Gastrocnemius medialis (tissue), 4 donors: ENCODE measurements around the gene SH3GL3. TPM values are rescaled to one million over a fixed set of nuclear protein-coding genes. Genes with fewer than 3 reads are reported as not detected.

ENCODE experiments used
- ATAC-seq, 2 donors: fragments of 150-250 bp; one replicate each; pipeline ENCODE4 v1.9.1; 2016
- DNase-seq, 2 donors: peaks; one replicate each; pipeline ENCODE4 v3.0.0-alpha.2; 2019
- H3K27ac ChIP-seq, 4 donors: fragments of 200-600 bp; sonication (generic); 1 replicate in 1 of 4; 2 replicates in 3 of 4; pipeline ENCODE4 v1.5.1; 2016 to 2018; ENCODE audit warnings: mild to moderate bottlenecking in 2 of 4, moderate library complexity in 1 of 4
- H3K27me3 ChIP-seq, 3 donors: fragments of 200-600 bp; sonication (generic) in 2 of 3; 1 replicate in 1 of 3; 2 replicates in 2 of 3; pipeline versions ENCODE4 v1.5.1 to v1.6.0; 2016 to 2019; ENCODE audit warnings: mild to moderate bottlenecking in 1 of 3, moderate library complexity in 1 of 3
- H3K36me3 ChIP-seq, 2 donors: fragments of 200-600 bp; sonication (generic) in 1 of 2; one replicate each; pipeline ENCODE4 v1.5.1; 2017 to 2018
- H3K4me1 ChIP-seq, 2 donors: fragments of 200-600 bp; sonication (generic) in 1 of 2; one replicate each; pipeline ENCODE4 v1.5.1; 2016 to 2017; ENCODE audit warnings: mild to moderate bottlenecking in 2 of 2
- H3K4me3 ChIP-seq, 4 donors: fragments of 200-600 bp; sonication (generic) in 3 of 4; 1 replicate in 1 of 4; 2 replicates in 3 of 4; pipeline ENCODE4 v1.5.1; 2016 to 2019; ENCODE audit warnings: mild to moderate bottlenecking in 2 of 4
- H3K9me3 ChIP-seq, 3 donors: fragments of 200-600 bp; sonication (generic) in 2 of 3; 1 replicate in 1 of 3; 2 replicates in 2 of 3; pipeline ENCODE4 v1.5.1; 2016 to 2019
- CTCF ChIP-seq, 5 experiments: fragments of 450-650 bp in 3 of 5; fragments of 200-600 bp in 2 of 5; sonication (generic) in 2 of 5; IDR thresholded peaks in 4 of 5; conservative IDR thresholded peaks in 1 of 5; 1 replicate in 4 of 5; 2 replicates in 1 of 5; pipeline ENCODE4 v1.5.1; 2016 to 2019; ENCODE audit warnings: antibody characterized with exemption in 5 of 5, mild to moderate bottlenecking in 3 of 5, moderate library complexity in 3 of 5
- POLR2A ChIP-seq, 2 donors: fragments of 450-650 bp; IDR thresholded peaks; one replicate each; pipeline ENCODE4 v1.6.1; 2017; ENCODE audit warnings: antibody characterized with exemption in 2 of 2, mild to moderate bottlenecking in 2 of 2, moderate library complexity in 2 of 2
- in situ Hi-C, 4 donors: fragments of 200-750 bp; cut with MboI; loops; one replicate each; pipeline versions ENCODE4 v1.15.0 to v1.8.0; 2017; ENCODE audit warnings: low sequenced_read_pairs in 4 of 4
- intact Hi-C: fragments of 100-400 bp; cut with DNase I; formaldehyde crosslinking; loops from one replicate; pipeline ENCODE4 v1.15.1; 2023; ENCODE audit warnings: low total_unique reads
- total RNA-seq, 4 donors: library from RNA; depleted of rRNA; stranded (reverse); fragments of >200 nt; gene quantifications; one replicate each; pipeline versions ENCODE4 v1.1.0 to v1.2.3, GENCODE V29; 2016

The SH3GL3 gene
- total RNA-seq, 4 donors from 2014 or later, result not detected

- Histone ChIP-seq H3K27me3 (no peaks in the 10 kb centered on the region), H3K36me3 (no peaks in the 10 kb centered on the region), H3K4me1 (no peaks in the 10 kb centered on the region), H3K9me3 (no peaks in the 10 kb centered on the region), H3K27ac (no peak overlapping the region), H3K4me3 (no peak overlapping the region)
- TF ChIP-seq CTCF (IDR thresholded peaks at IDR 0.05 in 4 of 5, conservative IDR thresholded peaks at IDR 0.05 in 1 of 5), result no peak
- TF ChIP-seq POLR2A (IDR thresholded peaks at IDR 0.05), result no peak
- intact Hi-C loops (no loop called here), in situ Hi-C loops (no loop called here)
- ATAC-seq (no peak), DNase-seq (no peak)
Observed at GRCh38 chr15:83462953-83463433, 15.9 kb downstream of the SH3GL3 start.

- in situ Hi-C loops (no loop called here), intact Hi-C loops (no loop called here)
- TF ChIP-seq POLR2A (IDR thresholded peaks at IDR 0.05) (no peak), CTCF (IDR thresholded peaks at IDR 0.05 in 4 of 5, conservative IDR thresholded peaks at IDR 0.05 in 1 of 5) (no peak)
- DNase-seq (no peak), ATAC-seq (no peak)
- Histone ChIP-seq H3K27ac (no peak overlapping the region), H3K27me3 (no peaks in the 10 kb centered on the region), H3K9me3 (no peaks in the 10 kb centered on the region), H3K36me3 (no peaks in the 10 kb centered on the region), H3K4me3 (no peak overlapping the region), H3K4me1 (no peaks in the 10 kb centered on the region)
Observed at GRCh38 chr15:83470887-83471286, 23.7 kb downstream of the SH3GL3 start.

GRCh38 chr15:83471307-83471866 lies 24.2 kb downstream of the SH3GL3 start:
- Histone ChIP-seq H3K4me1 (no peaks in the 10 kb centered on the region), H3K36me3 (no peaks in the 10 kb centered on the region), H3K4me3 (no peak overlapping the region), H3K9me3 (no peaks in the 10 kb centered on the region), H3K27ac (no peak overlapping the region), H3K27me3 (no peaks in the 10 kb centered on the region)
- no peak for ATAC-seq
- intact Hi-C loops, result no loop called here
- no peak for DNase-seq
- TF ChIP-seq CTCF (IDR thresholded peaks at IDR 0.05 in 4 of 5, conservative IDR thresholded peaks at IDR 0.05 in 1 of 5), result no peak
- TF ChIP-seq POLR2A (IDR thresholded peaks at IDR 0.05), result no peak
- in situ Hi-C loops, result no loop called here

- Histone ChIP-seq H3K27ac (no peak overlapping the region), H3K4me1 (no peaks in the 10 kb centered on the region), H3K9me3 (no peaks in the 10 kb centered on the region), H3K27me3 (no peaks in the 10 kb centered on the region), H3K36me3 (no peaks in the 10 kb centered on the region), H3K4me3 (no peak overlapping the region)
- intact Hi-C loops (no loop called here), in situ Hi-C loops (no loop called here)
- TF ChIP-seq POLR2A (IDR thresholded peaks at IDR 0.05) (no peak), CTCF (IDR thresholded peaks at IDR 0.05 in 4 of 5, conservative IDR thresholded peaks at IDR 0.05 in 1 of 5) (no peak)
- no peak for ATAC-seq
- DNase-seq, result no peak
Observed at GRCh38 chr15:83472151-83472550, 25.0 kb downstream of the SH3GL3 start.

GRCh38 chr15:83472797-83473196 lies 25.7 kb downstream of the SH3GL3 start:
- H3K27me3 ChIP-seq, result no peaks in the 10 kb centered on the region
- no peaks in the 10 kb centered on the region for H3K4me1 ChIP-seq
- no peaks in the 10 kb centered on the region for H3K36me3 ChIP-seq
- no peaks in the 10 kb centered on the region for H3K9me3 ChIP-seq
- no peak overlapping the region for H3K27ac ChIP-seq
- no peak for TF ChIP-seq POLR2A (IDR thresholded peaks at IDR 0.05)
- TF ChIP-seq CTCF (IDR thresholded peaks at IDR 0.05 in 4 of 5, conservative IDR thresholded peaks at IDR 0.05 in 1 of 5), result no peak
- ATAC-seq, result no peak
- no peak for DNase-seq
- intact Hi-C loops, result no loop called here
- in situ Hi-C loops, result no loop called here
- H3K4me3 ChIP-seq, result no peak overlapping the region
